AG09309 (cell line): ENCODE results near the gene OPA3.
A peak's percentile ranks its signal among the peaks of the same experiment; 100 is the strongest.
"Not testable (repeated sequence)": the region's sequence is repeated elsewhere in the genome, so short reads cannot be mapped to it uniquely, and the experiment has no call there.

ENCODE experiments used
- DNase-seq: peaks from one replicate; pipeline ENCODE4 v3.0.0-alpha.2; 2010; ENCODE audit warnings: low read depth
- H3K4me3 ChIP-seq: 2 replicates; pipeline ENCODE4 v1.5.1; 2011; ENCODE audit warnings: mild to moderate bottlenecking, low read depth, low read length, moderate library complexity; ENCODE audit not compliant: control insufficient read depth
- CTCF ChIP-seq: IDR thresholded peaks from 2 replicates; pipeline ENCODE4 v1.5.1; 2011; ENCODE audit warnings: mild to moderate bottlenecking, low read depth, low read length, inconsistent platforms; ENCODE audit not compliant: insufficient read depth, control insufficient read depth; ENCODE audit errors: missing control alignments

Gene OPA3

DNA sequence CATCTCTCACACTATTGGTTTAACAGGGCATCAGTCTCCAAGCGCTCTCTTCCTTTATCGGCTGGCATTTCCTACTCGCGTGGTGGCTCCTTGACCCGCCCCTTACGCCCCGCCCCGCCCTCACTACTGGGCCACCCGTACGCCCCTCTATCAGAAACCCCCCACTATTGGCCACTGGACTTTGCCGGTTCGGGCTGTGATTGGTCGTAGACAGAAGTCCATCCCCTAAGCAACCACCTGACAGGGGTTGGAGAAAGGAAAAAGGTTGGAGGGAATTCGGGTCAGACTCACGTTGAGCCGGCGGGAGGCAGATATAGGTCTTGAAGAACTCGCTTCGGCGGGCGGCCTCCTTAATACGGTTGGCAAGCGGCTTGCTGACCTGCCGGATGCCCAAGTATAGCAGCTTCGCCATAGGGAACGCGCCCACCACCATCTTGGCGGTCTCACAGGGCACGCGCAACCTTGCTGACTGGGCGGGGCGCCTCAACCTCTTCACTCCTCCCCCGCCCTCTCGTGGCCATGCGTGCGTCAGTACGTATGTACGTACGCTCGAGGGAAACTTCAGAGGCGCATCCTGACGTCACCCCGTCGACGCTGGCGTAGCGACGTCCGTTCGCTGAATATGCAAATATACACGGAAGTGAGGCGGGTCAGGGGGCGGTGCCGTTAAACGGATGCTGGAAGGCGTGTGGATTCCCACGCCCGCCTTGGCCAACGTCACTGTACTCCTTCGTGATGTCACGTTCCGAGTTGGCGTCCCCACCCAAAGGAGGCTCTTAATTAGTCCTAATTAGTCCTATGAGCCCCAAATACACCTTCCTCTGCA, at the start of gene OPA3:
Gene OPA3, minus strand, starts transcription at position 471 of the 826 bp plus-strand sequence. Its CDS starts 38 bp downstream, at position 433.
- peak within 1 kb of the TSS; percentile 71 for H3K4me3 ChIP-seq
- TF ChIP-seq CTCF, result no peak
- DNase-seq, result peak; percentile 99

GRCh38 chr19:45632468-45633196, 48.0 kb upstream of the OPA3 start:
- peak; percentile 62 for DNase-seq
- H3K4me3 ChIP-seq, result no peak overlapping the region

DNA sequence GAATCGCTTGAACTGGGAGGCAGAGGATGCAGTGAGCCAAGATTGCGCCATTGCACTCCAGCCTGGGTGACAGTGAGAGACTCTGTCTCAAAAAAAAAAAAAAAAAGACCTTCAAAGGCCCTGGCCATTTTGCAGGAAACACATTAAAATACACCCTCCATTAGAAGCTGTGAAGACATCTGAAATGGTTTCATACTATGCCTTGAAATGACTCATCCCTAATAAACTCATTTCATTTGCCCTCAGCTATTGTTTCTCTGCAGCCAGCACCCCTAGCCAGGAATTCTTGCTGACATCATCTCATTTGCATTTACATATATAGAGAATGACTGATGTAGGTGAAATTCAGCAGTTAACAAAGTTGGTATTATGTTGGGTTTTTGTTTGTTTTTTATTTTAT, 45.9 kb upstream of the OPA3 start:
- TF ChIP-seq CTCF, result no peak
- H3K4me3 ChIP-seq, result no peak overlapping the region
- peak; percentile 87 for DNase-seq

More at GRCh38 chr19:45632468-45633196, 48.0 kb upstream of the OPA3 start:
- no peak for TF ChIP-seq CTCF

GRCh38 chr19:45629704-45630103, 45.1 kb upstream of the OPA3 start:
- DNase-seq, result no peak
- no peak for TF ChIP-seq CTCF
- no peak overlapping the region for H3K4me3 ChIP-seq

DNA sequence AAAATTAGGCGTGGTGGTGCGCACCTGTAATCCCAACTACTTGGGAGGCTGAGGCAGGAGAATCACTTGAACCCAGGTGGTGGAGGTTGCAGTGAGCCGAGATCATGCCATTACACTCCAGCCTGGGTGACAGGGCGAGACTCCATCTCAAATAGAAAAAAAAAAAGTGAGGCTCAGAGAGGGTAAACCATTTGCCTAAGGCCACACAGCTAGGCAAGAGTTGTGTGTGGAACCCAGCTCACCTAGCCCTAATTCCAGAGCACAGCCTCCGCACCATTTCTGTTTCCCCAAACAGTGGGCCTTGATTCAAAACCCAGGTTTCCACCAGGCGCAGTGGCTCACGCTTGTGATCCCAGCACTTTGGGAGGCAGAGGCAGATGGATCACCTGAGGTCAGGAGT, 43.6 kb upstream of the OPA3 start:
- H3K4me3 ChIP-seq, DNase-seq: not testable (repeated sequence)

DNA sequence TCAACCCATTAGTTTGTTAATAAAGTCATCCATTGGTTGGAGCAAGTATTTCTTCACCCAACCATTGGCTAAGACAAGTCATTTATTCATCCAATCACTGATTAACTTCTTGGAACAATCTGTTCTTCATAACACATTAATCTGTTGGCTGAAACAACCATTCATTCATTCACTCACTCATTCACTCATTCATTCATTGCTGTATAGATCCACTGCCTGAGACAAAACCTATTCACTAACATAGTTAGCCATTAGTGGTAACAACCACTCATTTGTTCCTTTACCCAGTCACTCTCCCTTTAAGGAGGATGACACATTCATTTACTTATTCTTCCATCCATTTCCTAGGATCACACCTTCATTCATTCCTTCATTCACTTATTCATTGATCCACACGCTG, 39.4 kb upstream of the OPA3 start:
- no peak for TF ChIP-seq CTCF
- DNase-seq, result no peak

DNA sequence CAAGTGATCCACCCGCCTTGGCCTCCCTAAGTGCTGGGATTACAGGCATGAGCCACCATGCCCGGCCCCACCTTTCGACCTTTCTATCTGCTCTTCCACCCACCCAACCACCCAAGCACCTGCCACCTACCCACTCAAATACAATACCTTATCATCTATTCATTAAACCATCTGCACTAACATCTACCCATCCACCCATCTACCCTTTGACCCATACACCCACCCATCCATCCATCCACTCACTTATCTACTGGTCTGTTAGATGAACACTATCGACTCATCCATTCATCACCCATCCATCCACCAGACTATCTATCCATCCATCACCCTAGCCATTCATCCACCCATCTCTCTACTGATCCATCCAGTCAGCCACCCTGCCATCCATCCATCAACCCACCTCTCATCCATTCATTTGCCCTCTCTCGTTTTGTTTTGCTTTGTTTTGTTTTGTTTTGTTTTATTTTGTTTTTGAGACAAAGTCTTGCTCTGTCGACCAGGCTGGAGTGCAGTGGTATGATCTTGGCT, 37.4 kb upstream of the OPA3 start:
- no peak for DNase-seq
- no peak overlapping the region for H3K4me3 ChIP-seq
- TF ChIP-seq CTCF, result no peak

More for the DNA sequence above, 39.4 kb upstream of the OPA3 start:
- no peak overlapping the region for H3K4me3 ChIP-seq
